IPS DF 19.7 (cell line): ENCODE results near the gene HMCN1.
"Not testable (repeated sequence)": the region's sequence is repeated elsewhere in the genome, so short reads cannot be mapped to it uniquely, and the experiment has no call there.

Experiments used
- DNase-seq: peaks from one replicate; pipeline ENCODE4 v3.0.0-alpha.2; 2013; ENCODE audit warnings: low read depth, low spot score

The HMCN1 gene

GRCh38 chr1:185850366-185850765 is 116.2 kb downstream of the HMCN1 start:
- no peak for DNase-seq

- DNase-seq: no peak
Observed at GRCh38 chr1:185853739-185854138, 119.5 kb downstream of the HMCN1 start.

- no peak for DNase-seq
Observed at GRCh38 chr1:185856482-185856881, 122.3 kb downstream of the HMCN1 start.

- DNase-seq: no peak
Observed at GRCh38 chr1:185857442-185857841, 123.3 kb downstream of the HMCN1 start.

GRCh38 chr1:185860311-185860710 is 126.1 kb downstream of the HMCN1 start:
- DNase-seq: no peak

GRCh38 chr1:185860859-185861258 is 126.7 kb downstream of the HMCN1 start:
- no peak for DNase-seq

GRCh38 chr1:185861630-185862029 is 127.4 kb downstream of the HMCN1 start:
- DNase-seq: no peak

GRCh38 chr1:185862235-185862634 is 128.0 kb downstream of the HMCN1 start:
- no peak for DNase-seq

GRCh38 chr1:185864331-185864730 is 130.1 kb downstream of the HMCN1 start:
- DNase-seq: no peak

GRCh38 chr1:185864889-185865517 is 130.8 kb downstream of the HMCN1 start:
- no peak for DNase-seq

GRCh38 chr1:185869590-185869989 is 135.4 kb downstream of the HMCN1 start:
- no peak for DNase-seq

- DNase-seq: no peak
Observed at GRCh38 chr1:185871627-185872150, 137.5 kb downstream of the HMCN1 start.

GRCh38 chr1:185874246-185874645 is 140.1 kb downstream of the HMCN1 start:
- no peak for DNase-seq

- no peak for DNase-seq
Observed at GRCh38 chr1:185880330-185880729, 146.1 kb downstream of the HMCN1 start.

GRCh38 chr1:185880779-185881333 is 146.7 kb downstream of the HMCN1 start:
- no peak for DNase-seq

- DNase-seq: no peak
Observed at GRCh38 chr1:185886046-185886445, 151.9 kb downstream of the HMCN1 start.

GRCh38 chr1:185886671-185887070 is 152.5 kb downstream of the HMCN1 start:
- no peak for DNase-seq

- DNase-seq: not testable (repeated sequence)
Observed at GRCh38 chr1:185892831-185893403, 158.7 kb downstream of the HMCN1 start.

- no peak for DNase-seq
Observed at GRCh38 chr1:185894791-185895190, 160.6 kb downstream of the HMCN1 start.

- DNase-seq: no peak
Observed at GRCh38 chr1:185895208-185895900, 161.2 kb downstream of the HMCN1 start.

GRCh38 chr1:185896863-185897262 is 162.7 kb downstream of the HMCN1 start:
- no peak for DNase-seq

GRCh38 chr1:185906186-185906585 is 172.0 kb downstream of the HMCN1 start:
- DNase-seq: no peak

- no peak for DNase-seq
Observed at GRCh38 chr1:185907246-185907645, 173.1 kb downstream of the HMCN1 start.
